GM08714 (cell line): ENCODE measurements around the gene DCP2.

Experiments used
- H3K4me3 ChIP-seq: fragments of 200-500 bp; sonication (Bioruptor generic); 2 replicates; pipeline ENCODE4 v1.5.1; 2014; ENCODE audit warnings: mild to moderate bottlenecking, low read length, inconsistent platforms
- ZNF274 ChIP-seq: IDR thresholded peaks from 2 replicates; pipeline ENCODE4 v1.6.1; 2012; ENCODE audit warnings: mild to moderate bottlenecking, low read depth, low read length

Gene DCP2

DNA sequence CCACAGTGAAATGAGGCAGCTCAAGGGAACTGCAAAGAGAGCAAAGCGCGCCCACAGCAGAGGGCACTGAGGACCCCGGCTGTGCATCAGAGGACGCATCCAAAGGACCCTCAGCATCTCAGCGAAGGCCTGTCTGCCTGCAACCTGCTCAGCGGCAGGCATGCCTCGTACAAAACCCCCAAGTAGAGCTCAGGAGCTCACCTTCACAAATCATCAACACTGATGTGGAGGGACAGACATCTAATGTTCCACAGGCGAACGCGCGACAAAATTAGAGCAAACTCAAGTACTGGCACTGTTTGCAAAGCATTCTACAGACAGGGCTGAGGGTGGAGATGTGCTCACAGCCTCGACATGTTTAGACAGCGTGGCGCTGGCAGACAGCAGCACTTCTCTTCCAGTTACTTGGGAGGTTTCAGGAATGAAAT is 81.0 kb downstream of the DCP2 start:
- TF ChIP-seq ZNF274, result no peak
- no peak overlapping the region for H3K4me3 ChIP-seq

GRCh38 chr5:113058269-113058668 is 81.7 kb downstream of the DCP2 start:
- no peak for TF ChIP-seq ZNF274

GRCh38 chr5:113058706-113059226 is 82.2 kb downstream of the DCP2 start:
- no peak overlapping the region for H3K4me3 ChIP-seq
- no peak for TF ChIP-seq ZNF274

More at GRCh38 chr5:113058269-113058668, 81.7 kb downstream of the DCP2 start:
- no peak overlapping the region for H3K4me3 ChIP-seq

- TF ChIP-seq ZNF274, result no peak
- H3K4me3 ChIP-seq, result no peak overlapping the region
These were observed 82.8 kb downstream of the DCP2 start for GRCh38 chr5:113059232-113060040.

- no peak overlapping the region for H3K4me3 ChIP-seq
- no peak for TF ChIP-seq ZNF274
These were observed 83.9 kb downstream of the DCP2 start for GRCh38 chr5:113060408-113061025.

GRCh38 chr5:113061846-113062780 is 85.5 kb downstream of the DCP2 start:
- no peak for TF ChIP-seq ZNF274
- H3K4me3 ChIP-seq, result no peak overlapping the region

DNA sequence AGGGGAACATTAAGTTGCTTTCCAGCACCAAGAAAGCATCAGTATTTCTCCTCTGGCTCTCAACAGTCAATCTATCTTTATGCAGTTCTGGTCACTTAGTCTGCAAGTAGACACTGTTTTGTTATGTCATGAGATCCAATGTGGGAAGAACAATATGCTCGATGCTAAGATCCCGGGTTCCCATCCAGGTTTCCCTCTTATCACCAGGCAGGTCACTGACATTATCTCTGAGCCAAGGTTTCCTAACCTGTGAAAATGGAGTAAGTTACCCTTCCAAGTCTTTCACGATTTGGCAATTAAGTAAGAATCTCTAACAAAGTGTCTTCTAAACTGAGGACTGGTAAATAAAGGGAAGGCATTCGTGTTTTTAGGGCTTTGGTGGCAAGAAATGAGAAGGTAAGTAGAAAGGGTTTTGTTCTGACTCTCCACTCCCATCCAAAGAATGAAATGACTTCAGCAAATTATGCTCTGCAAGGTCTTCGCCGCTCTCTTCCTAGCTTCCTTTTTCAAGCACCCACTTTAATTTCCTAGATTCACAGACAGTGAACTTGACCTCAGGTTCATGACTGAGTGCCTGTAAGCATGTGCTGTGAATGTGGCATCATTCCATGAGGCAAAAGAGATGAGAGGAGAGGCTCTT is 86.4 kb downstream of the DCP2 start:
- no peak overlapping the region for H3K4me3 ChIP-seq
- TF ChIP-seq ZNF274, result no peak

GRCh38 chr5:113063927-113064326 is 87.3 kb downstream of the DCP2 start:
- no peak for TF ChIP-seq ZNF274
- no peak overlapping the region for H3K4me3 ChIP-seq

- H3K4me3 ChIP-seq, result no peak overlapping the region
- no peak for TF ChIP-seq ZNF274
These were observed 88.2 kb downstream of the DCP2 start for GRCh38 chr5:113064806-113065205.

DNA sequence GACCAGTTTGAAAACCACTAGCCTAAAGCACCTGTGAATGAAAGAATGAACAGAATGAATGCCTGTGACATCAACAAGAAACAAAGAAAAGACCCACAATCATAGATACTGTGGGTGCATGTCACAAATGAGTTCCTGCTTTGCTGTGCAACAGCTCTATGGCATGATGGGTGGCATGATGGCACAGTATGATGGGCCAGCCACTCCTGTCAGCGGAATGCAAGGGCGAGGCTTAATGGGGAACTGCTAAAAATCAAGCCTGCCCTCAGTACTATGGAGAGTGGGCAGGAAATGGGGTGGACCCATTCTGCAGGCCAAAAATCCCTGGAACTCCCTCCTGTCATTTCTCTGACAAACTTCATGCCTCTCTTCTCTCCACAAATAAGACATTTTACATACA is 89.0 kb downstream of the DCP2 start:
- no peak for TF ChIP-seq ZNF274
- H3K4me3 ChIP-seq, result no peak overlapping the region

- no peak overlapping the region for H3K4me3 ChIP-seq
- no peak for TF ChIP-seq ZNF274
These were observed 91.2 kb downstream of the DCP2 start for GRCh38 chr5:113067635-113068344.

DNA sequence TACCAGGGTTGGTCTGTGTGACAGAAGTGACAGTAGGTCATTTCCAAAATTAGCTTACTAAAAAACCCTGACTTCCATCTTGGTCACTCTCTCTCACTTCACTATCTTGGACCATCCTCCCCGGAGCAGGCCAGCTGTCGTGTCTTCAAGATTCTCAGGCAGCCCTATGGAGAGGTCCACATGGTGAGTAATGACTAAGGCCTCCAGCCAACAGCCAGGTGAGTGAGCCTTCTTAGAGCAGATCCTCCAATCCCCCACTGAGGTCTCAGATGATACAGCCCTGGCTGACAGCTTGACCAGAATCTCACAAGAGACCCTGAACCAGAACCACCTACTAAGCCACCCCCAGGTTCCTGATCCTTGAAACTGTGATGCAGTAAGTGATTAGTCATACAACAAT is 92.0 kb downstream of the DCP2 start:
- no peak overlapping the region for H3K4me3 ChIP-seq
- TF ChIP-seq ZNF274, result no peak
